ENCODE measurements around the gene FAM13A. TPM values are rescaled to one million over a fixed set of nuclear protein-coding genes. Genes with fewer than 3 reads are reported as not detected.

The FAM13A gene
- total and polyA plus RNA-seq, 2 of the 13 experiments (the other 11 are each of a cell fraction or from before 2014, with no cell fraction given): 1.2 to 36.2 TPM

- TF ChIP-seq, protein P1, sequence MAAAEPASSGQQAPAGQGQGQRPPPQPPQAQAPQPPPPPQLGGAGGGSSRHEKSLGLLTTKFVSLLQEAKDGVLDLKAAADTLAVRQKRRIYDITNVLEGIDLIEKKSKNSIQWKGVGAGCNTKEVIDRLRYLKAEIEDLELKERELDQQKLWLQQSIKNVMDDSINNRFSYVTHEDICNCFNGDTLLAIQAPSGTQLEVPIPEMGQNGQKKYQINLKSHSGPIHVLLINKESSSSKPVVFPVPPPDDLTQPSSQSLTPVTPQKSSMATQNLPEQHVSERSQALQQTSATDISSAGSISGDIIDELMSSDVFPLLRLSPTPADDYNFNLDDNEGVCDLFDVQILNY (CRISPR knock-in tag; conservative IDR thresholded peaks at IDR 0.05): no peak
- TF ChIP-seq ZNF501 (CRISPR knock-in tag; IDR thresholded peaks at IDR 0.05) (peak; percentile 74; the same call in 1 of the 2 replicates), ATF1 (CRISPR knock-in tag; IDR thresholded peaks at IDR 0.05) (peak; percentile 68), RNF2 (conservative IDR thresholded peaks at IDR 0.05; ENCODE audit: low read depth) (no peak), ZNF557 (CRISPR knock-in tag; IDR thresholded peaks at IDR 0.05) (0 out of 2 replicates have a peak, but pooled peaks have one; percentile 9), POLR2G (IDR thresholded peaks at IDR 0.05; ENCODE audit: low read depth, low read length) (peak; percentile 67), ZGPAT (CRISPR knock-in tag; IDR thresholded peaks at IDR 0.05) (peak; percentile 47; the same call in 1 of the 2 replicates), ZNF605 (CRISPR knock-in tag; IDR thresholded peaks at IDR 0.05) (peak; percentile 50; the same call in 1 of the 2 replicates), ZNF414 (CRISPR knock-in tag; IDR thresholded peaks at IDR 0.05) (0 out of 2 replicates have a peak, but pooled peaks have one; percentile 32), ETV6 (CRISPR knock-in tag; conservative IDR thresholded peaks at IDR 0.05) (no peak), ZNF563 (CRISPR knock-in tag; IDR thresholded peaks at IDR 0.05) (no peak), JUND (CRISPR knock-in tag; IDR thresholded peaks at IDR 0.05) (no peak), STAT5B (CRISPR knock-in tag; IDR thresholded peaks at IDR 0.05) (no peak), GABPA (IDR thresholded peaks at IDR 0.05; ENCODE audit: low read depth, low read length) (no peak), GABPA (CRISPR knock-in tag; IDR thresholded peaks at IDR 0.05; ENCODE audit: low read depth) (0 out of 2 replicates have a peak, but pooled peaks have one; percentile 27)
- TF ChIP-seq, protein P2, sequence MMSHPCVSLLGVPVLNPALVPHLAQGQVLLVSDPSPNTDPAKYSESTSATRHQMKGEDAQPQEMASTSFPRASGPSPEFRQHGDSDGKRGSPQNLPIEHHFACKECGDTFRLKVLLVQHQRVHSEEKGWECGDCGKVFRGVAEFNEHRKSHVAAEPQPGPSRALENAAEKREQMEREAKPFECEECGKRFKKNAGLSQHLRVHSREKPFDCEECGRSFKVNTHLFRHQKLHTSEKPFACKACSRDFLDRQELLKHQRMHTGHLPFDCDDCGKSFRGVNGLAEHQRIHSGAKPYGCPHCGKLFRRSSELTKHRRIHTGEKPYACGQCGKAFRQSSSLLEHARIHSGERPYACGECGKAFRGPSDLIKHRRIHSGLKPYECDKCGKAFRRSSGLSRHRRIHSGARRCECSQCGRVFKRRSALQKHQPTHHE (CRISPR knock-in tag; IDR thresholded peaks at IDR 0.05; ENCODE audit: borderline replicate concordance): no peak
- TF ChIP-seq, protein P3, sequence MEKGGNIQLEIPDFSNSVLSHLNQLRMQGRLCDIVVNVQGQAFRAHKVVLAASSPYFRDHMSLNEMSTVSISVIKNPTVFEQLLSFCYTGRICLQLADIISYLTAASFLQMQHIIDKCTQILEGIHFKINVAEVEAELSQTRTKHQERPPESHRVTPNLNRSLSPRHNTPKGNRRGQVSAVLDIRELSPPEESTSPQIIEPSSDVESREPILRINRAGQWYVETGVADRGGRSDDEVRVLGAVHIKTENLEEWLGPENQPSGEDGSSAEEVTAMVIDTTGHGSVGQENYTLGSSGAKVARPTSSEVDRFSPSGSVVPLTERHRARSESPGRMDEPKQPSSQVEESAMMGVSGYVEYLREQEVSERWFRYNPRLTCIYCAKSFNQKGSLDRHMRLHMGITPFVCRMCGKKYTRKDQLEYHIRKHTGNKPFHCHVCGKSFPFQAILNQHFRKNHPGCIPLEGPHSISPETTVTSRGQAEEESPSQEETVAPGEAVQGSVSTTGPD (CRISPR knock-in tag; IDR thresholded peaks at IDR 0.05): no peak
- TF ChIP-seq, protein P4, sequence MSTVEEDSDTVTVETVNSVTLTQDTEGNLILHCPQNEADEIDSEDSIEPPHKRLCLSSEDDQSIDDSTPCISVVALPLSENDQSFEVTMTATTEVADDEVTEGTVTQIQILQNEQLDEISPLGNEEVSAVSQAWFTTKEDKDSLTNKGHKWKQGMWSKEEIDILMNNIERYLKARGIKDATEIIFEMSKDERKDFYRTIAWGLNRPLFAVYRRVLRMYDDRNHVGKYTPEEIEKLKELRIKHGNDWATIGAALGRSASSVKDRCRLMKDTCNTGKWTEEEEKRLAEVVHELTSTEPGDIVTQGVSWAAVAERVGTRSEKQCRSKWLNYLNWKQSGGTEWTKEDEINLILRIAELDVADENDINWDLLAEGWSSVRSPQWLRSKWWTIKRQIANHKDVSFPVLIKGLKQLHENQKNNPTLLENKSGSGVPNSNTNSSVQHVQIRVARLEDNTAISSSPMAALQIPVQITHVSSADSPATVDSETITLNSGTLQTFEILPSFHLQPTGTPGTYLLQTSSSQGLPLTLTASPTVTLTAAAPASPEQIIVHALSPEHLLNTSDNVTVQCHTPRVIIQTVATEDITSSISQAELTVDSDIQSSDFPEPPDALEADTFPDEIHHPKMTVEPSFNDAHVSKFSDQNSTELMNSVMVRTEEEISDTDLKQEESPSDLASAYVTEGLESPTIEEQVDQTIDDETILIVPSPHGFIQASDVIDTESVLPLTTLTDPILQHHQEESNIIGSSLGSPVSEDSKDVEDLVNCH (CRISPR knock-in tag; IDR thresholded peaks at IDR 0.05): no peak
- TF ChIP-seq, protein P5, sequence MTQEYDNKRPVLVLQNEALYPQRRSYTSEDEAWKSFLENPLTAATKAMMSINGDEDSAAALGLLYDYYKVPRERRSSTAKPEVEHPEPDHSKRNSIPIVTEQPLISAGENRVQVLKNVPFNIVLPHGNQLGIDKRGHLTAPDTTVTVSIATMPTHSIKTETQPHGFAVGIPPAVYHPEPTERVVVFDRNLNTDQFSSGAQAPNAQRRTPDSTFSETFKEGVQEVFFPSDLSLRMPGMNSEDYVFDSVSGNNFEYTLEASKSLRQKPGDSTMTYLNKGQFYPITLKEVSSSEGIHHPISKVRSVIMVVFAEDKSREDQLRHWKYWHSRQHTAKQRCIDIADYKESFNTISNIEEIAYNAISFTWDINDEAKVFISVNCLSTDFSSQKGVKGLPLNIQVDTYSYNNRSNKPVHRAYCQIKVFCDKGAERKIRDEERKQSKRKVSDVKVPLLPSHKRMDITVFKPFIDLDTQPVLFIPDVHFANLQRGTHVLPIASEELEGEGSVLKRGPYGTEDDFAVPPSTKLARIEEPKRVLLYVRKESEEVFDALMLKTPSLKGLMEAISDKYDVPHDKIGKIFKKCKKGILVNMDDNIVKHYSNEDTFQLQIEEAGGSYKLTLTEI (CRISPR knock-in tag; conservative IDR thresholded peaks at IDR 0.05): no peak
These were observed 233.7 kb downstream of the FAM13A start (continued) for GRCh38 chr4:88823058-88823919.
